Activated CD4-positive, alpha-beta T cell treated with anti-CD3 and anti-CD28 coated beads for 24 hours (primary cell): ENCODE measurements around the gene CPNE7.
"Not testable (repeated sequence)": the region's sequence is repeated elsewhere in the genome, so short reads cannot be mapped to it uniquely, and the experiment has no call there.

Source experiments
- DNase-seq, 2 donors: peaks; one replicate each; pipeline ENCODE4 v3.0.0-alpha.2; 2020; ENCODE audit warnings: low read depth in 2 of 2

The CPNE7 gene

DNA sequence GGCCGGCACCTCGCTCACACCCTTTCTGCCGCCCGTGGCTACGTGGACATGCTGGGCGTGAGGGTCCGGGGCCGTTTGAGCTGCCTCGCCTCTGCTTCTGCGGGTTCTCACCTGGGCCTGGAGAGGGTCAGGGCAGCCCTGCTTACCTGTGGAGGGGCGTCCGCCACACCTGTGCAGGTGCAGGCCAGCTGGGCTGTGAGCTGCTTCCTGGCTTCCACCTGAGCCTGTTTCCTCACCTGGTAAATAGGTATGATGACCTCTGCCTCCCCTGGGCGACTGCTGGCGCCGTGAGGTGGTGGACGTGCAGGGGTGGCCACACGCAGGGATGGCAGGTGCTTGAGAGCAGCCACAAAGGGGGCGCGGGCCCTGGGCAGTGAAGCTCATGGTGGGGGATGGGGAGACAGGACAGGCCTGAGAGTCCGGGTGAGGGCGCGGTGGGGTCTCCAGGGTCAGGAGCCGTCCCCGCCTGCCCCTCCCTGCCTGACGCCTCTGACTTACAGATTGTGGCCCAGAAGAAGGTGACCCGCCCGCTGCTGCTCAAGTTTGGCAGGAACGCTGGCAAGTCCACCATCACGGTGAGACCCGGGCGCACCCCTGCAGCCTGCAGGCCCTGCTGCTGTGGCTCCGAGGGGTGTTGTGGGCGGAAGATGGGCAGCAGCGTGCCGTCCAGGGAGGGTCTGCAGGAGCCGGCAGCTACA is 7.8 kb downstream of the CPNE7 start:
- DNase-seq, result no peak

DNA sequence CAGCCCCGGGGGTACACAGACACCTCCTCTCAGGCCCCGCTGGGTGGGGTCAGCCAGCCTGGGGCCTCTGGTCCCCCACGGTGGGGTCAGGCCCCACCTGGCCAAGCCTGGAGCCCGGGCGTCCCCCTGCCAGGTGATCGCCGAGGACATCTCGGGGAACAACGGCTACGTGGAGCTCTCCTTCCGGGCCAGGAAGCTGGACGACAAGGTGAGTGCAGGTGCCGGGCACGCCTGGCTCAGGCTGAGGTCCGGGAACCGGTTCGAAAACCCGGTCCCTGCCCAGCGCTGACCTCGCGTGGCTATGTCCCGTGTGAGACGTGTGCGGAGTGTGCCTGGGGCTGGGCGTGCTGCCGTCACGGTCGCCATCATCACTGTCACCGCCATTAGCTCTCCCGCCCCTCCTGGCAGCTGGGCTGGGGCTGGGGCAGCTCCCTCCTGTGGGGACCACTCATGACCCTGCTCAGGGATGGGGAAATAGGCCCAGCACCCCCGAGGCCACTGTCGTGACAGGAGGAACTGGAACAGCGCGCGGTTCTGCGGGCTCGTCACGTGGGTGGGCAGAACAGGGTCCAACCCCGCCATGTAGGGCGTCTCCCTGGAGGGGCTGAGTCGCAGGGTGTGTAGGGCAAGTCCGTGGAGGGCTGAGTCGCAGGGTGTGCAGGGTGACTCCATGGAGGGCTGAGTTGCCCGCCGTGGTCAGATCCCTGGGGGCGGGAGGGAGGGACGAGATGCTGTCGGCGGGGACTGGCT is 8.5 kb downstream of the CPNE7 start:
- no peak for DNase-seq

DNA sequence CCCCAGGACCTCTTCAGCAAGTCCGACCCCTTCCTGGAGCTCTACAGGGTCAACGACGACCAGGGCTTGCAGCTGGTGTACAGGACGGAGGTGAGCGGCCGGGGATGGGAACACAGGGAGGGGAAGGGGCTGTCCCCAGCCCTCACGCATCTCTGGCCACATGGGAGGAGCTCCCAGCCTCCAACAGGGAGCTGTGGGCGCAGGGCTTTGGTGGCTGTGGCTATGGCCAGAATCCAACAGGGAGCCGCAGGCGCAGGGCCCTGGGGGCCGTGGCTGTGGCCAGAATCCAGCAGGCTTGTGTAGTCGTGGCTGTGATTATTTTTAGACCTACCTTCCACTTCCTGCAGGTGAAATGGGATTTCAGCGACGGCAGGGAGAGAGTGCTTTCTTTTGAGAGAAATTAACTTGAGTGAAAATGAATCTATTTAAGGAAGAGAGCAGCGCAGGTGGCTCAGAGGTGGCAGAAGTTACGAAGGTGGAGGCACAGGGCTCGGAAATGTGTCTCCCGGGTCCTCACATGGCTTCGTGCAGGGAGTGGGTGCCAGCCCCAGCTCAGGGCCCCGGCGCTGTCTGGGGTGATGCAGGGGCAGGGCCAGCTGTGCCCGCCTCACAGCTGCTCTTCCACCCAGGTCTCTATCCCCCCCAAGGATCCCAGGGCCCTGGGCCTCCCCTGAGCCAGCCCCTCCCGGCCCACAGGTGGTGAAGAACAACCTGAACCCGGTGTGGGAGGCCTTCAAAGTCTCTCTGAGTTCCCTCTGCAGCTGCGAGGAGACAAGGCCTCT is 9.4 kb downstream of the CPNE7 start:
- DNase-seq, result no peak

DNA sequence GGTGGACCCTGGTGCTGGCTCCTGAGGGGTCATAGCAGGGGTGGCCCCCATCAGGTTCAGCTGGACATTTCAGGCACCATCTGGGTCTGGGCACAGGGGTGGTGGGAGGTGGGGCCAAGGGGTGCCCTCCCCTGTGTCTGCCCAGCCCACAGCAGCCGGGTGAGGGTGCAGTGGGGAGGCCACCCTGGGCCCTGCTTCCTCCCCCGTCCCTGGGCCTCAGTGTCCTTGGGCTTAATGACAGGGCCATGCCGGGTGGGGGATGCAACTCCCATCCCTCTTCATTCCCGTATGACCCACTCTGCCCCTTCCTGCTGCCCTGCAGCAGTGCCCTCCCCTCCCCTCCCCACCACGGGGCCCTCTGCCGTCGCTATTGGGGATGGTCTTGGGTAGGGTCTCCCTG is 10.7 kb downstream of the CPNE7 start:
- DNase-seq, result no peak

DNA sequence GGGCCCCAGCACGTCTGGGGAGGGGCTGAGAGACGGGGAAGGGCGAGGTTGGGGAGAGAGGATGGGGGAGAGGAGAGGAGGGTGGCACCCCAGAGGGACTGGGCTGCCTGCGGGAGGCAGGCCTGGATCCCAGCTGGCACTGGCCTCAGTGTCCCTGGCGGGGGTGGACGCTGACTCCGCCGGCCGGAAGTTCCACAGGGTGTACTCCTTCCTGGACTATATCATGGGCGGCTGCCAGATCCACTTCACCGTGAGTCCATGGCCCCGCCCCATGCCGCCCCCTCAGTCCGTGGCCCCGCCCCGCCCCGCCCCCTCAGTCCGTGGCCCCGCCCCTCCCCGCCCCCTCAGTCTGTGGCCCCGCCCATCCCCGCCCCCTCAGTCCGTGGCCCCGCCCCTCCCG is 11.3 kb downstream of the CPNE7 start:
- DNase-seq, result no peak

DNA sequence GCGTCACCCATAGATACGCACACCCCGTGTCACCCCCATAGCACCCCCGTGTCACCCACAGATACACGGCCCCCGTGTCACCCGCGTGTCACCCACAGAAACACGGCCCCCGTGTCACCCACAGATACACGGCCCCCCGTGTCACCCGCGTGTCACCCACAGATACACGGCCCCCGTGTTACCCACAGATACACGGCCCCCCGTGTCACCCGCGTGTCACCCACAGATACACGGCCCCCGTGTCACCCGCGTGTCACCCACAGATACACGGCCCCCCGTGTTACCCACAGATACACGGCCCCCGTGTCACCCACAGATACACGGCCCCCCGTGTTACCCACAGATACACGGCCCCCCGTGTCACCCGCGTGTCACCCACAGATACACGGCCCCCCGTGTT is 12.1 kb downstream of the CPNE7 start:
- DNase-seq, result not testable (repeated sequence)

DNA sequence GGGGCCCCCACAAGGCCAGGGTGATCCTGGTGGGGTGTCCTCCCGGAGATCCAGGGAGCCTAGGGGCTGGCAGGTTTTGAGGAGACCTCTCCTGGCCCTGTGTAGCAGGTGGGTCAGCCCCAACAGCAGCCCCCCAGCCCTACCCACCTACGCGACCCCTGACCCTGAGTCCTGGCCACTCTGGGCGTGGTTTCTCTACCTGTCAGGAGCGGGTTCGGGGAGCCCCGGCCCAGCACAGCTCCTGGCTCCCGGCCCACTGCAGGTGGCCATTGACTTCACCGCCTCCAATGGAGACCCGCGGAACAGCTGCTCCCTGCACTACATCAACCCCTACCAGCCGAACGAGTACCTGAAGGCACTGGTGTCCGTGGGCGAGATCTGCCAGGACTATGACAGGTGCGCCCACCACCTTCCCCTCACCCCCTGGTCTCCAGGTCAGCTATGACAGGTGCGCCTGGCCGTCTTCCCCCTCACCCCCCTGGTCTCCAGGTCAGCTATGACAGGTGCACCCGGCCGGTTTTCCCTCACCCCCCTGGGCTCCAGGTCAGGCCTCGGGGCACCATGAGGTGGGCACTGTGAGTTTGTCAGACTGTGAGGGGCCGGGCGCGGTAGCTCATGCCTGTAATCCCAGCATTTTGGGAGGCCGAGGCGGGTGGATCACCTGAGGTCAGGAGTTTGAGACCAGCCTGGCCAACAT is 13.0 kb downstream of the CPNE7 start:
- no peak for DNase-seq

DNA sequence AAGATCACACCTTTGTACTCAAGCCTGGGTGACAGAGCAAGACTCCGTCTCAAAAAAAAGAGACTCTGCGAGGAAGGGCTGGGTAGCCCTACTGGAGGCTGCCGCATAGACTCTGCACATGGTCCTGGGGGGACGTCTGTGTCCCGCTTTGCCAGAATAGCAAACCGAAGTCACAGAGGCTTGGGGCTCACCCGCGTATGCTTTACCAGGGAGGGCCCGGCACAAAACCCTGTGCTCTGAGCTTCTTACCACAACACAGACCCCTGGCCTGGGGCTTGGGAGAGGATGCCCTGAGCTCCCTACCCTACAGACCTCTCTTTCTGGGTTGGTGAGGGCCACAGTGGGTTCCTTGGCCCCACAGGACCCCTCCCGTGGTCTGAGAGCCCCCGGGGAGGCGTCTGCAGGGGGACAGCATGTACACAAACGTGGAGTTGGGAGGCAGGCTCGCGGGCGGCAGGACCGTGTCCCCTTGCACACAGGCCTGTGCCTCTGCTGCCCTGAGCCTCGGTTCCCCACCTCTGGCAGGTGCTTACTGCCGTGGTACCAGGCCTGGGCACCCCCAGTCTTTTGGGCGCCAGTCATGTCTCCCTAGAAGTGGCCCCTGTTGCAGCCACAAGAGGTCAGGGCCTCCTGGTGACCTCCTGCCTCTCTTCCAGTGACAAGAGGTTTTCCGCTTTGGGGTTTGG is 13.8 kb downstream of the CPNE7 start:
- DNase-seq, result no peak

DNA sequence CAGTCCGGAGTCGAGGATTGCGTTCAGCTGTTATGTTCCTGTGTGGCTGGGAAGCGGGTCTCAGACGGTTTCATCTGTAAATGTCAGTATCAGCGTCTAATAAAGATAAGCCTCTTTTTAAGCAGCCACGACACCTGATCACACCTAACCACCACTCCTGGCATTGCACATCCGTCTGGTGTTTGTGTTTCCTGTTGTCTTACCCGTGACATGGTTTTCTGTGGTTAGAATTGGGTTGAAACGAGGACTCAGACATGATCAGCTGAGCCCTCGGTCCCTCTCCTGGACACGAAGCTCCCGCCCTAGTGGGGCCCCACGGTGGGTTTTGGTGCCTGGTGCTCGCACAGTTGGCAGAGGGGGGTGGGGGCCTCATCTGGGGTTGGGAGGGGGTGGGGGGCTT is 18.3 kb downstream of the CPNE7 start:
- no peak for DNase-seq

DNA sequence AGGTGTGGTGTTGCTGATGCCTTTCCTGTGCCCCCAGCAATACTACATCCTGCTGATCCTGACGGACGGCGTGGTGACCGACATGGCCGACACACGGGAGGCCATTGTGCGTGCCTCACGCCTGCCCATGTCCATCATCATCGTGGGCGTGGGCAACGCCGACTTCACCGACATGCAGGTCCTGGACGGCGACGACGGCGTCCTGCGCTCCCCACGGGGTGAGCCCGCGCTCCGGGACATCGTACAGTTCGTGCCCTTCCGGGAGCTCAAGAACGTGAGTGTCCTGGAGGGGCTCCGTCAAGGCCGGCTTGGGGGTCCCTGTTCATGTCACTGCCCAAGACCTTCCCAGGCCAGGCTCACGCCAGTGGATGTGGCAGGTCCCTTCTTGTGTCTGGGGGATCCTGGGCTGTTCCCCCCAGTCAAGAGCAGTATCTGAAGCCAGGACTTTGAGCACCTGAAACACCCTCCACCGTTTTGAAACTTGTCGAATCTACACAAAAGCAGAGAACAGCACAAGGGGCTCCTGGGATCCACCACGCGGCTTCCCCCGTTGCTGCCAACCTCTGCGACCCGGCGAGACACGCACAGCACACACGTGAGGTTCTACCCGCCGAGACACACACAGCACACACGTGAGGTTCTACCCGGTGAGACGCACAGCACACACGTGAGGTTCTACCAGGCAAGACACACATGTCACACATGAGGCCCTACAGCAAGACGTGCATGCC is 19.9 kb downstream of the CPNE7 start:
- no peak for DNase-seq

DNA sequence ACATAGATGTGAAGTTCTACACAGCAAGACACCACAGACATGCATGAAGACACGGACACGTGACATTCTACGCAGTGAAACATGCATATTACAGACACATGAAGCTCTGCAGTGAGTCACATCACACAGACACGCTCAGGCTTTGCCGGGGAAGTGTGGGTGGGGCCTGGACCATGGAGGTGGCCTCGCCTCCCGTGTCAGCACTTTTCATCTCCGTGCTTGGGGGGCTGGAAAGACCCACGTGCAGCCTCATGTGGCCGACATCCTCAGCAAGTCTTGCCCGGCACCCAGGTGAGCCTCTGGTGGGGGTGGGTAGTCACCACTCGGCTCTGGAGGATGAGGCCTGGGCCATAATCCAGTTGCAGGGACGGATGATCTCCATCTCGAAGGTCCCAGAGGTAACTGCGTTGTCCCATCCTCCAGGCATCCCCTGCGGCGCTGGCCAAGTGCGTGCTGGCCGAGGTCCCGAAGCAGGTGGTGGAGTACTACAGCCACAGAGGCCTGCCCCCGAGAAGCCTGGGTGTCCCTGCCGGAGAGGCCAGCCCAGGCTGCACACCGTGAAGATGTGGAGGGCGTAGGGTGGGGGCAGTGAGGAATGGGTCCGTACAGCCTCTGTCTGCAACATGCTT is 20.6 kb downstream of the CPNE7 start:
- no peak for DNase-seq

DNA sequence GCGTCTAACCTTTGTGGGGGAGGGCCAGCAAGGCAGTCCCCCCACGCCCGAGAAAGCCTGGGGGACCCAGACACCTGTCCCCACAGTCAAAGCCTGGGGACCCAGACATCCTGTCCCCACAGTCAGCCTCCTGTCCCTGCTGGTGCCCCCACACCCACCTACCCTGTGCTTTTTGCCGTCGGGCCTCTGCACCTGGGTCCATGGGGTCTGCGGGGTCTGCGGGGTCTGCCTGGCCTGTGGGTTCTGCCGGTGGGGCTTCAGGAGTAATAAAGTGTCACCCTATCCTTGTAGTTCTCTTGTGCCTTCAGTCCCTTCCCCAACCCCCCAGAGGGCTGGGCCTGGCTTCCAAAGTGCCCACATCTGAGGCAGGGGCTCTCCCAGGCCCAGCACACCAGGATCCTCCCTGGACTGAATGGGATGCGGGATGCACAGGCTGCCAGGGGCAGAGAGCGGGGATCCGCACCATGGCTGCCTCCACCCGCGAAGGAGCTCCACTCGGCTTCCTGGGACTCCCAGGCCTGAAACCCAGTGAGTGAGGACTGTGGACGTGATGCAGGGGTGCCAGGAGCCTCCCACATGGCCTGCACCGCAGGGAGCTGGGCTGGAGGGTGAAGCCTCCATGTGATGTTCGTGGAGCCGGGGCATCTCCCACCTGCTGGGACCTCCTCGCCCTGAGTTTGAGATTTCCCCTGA is 21.5 kb downstream of the CPNE7 start:
- no peak for DNase-seq

DNA sequence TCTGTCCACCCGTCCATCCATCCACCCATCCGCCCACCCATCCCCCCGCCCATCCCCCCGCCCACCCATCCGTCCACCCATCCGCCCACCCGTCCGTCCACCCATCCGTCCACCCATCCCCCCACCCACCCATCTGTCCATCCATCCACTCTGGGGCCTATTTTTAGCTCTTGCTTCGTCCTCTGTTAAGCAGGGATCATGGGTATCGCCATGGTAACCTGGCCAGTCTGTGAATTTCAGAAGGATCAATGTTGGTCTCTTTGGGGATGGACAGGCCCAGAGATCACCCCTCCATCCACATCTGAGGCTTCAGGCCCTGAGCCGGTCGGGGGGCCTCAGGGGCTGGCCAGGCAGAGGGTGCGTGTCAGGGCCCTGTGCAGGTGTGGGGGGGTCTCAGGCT is 22.6 kb downstream of the CPNE7 start:
- DNase-seq, result no peak

DNA sequence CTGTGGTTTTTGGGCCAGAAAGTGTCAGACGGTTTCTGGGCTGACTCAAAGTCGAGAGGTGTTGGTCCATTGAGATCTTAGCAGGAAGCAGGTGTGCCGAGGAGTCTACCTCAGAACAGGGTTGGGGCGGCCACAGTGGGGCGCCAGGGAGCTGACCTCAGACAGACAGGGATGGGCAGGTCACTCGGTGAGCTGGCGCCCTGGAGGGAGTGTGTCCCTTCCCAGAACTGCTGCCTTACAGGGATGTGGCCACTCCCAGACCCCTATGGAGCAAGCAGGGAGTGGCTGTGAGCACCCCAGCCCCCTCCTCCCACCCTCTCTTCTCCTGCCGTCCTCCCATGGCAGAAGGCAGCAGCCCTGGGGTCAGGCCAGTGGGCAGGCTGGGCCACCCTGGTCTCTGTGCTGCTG is 23.9 kb downstream of the CPNE7 start:
- no peak for DNase-seq

DNA sequence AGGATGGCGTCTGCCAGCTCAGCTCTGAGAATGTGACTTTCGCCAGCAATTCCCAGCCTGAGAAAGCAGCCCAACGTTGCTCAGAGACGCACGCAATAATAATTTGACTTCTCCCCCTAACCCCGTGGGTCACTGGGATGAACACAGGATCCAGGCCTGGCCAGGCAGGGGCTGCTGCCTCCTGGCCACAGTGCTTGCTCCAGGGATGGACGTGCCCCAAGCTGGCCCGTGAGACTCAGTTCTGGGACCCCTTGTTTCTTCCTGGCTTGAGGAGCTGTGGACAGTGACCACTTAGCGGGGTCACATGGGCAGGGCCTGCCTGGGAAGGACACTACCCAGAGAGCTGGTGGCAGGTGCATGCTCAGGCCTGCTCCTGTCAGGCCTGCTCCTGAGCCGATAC is 24.3 kb downstream of the CPNE7 start:
- DNase-seq, result no peak

DNA sequence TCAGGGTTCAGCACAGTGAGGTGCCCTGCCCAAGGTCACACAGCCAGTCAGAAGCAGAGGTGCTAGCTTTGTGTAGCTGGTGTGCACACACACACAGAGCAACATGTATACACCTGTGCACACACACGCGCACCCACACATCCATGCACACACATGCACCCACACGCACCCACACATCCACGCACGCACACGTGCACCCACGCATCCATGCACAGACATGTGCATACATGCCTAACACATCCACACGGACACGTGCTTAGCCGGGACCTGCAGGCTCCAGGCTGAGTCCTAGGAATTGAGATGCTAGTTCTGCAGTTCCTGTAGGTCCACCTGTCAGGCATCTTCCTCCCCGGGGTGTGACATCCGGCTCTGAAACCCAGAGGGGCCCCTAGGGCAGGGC is 24.9 kb downstream of the CPNE7 start:
- no peak for DNase-seq

DNA sequence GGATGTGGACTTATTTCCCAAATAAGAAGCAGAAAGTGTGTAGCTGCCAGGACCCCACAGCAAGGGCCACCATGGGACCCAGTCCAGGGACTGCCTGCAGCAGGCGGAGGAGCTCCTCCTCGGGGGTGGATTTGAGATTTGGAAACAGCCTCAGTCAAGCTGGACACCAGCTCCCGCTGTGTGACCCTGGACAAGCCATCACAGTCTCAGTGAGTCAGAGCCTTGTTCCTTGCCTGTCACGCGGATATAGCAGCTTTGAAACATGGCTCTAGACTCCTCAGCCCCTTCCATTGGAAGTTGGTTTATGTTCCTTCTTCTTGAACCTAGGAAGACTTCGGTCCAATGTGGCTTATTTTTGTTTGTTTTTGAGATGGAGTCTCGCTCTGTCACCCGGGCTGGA is 25.4 kb downstream of the CPNE7 start:
- DNase-seq, result no peak

DNA sequence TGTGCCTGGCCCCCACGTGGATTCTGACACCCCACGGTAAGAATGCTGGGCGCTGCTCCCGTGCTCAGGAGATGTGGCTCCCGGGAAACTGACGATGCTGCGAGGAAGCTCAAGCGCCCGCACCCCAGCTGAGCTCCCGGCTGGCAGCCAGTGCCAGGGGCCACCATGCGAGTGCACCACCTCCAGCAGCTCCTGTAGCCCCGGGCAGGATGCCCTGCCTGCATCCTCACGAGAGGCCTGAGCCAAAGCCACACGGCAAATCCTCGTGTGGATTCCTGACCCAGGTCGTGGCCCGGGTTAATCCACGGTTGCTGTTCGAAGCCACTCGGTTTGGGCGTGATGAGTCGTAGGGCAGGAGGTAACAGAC is 26.3 kb downstream of the CPNE7 start:
- no peak for DNase-seq

DNA sequence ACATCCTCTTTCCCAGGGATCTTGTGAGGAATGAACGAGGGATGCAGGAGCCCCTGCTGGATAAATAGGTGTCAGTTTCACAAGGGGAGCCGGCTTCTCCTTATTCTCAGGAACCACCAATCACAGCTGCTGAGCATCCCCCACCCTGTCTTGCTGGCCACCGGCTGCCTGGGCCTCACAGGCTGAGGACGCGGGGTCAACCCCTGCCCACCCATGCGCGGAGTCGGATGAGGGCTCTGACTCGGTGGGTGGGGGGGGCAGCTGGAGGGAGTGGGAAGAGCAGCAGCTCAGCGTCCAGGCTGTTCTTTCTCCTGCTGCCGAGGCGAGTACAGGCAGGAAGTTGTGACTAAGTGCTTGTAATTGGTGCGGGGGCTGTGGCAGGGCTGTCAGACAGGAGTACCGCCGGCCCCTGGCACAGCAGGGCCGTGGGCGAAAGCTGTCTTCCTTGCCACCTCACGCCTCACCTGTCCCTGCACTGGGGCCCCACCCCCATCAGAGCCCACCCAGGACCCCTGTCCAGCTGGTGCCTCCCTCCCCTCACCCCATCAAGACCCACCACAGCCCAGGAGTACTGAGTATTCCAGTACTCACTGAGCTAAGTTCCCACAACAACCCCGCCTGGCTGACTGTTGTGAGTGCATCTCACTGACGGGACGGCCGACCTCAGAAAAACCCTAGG is 26.9 kb downstream of the CPNE7 start:
- peak; percentile 53 to 55 for DNase-seq
